Stimulated activated CD4-positive, alpha-beta T cell treated with anti-CD3 and anti-CD28 coated beads, Interleukin-12 subunit alpha, Interleukin-12 subunit beta, amount 100 ng/mL, for 48 hours (primary cell): Measurements from ENCODE around the gene CCDC69.
"Not testable (repeated sequence)": the region's sequence is repeated elsewhere in the genome, so short reads cannot be mapped to it uniquely, and the experiment has no call there.

Source experiments
- DNase-seq, 3 donors: peaks; one replicate each; pipeline ENCODE4 v3.0.0-alpha.2; 2020; ENCODE audit warnings: low read depth in 2 of 3, low spot score in 1 of 3

The CCDC69 gene

GRCh38 chr5:151222790-151223446 is 974 bp downstream of the CCDC69 start:
- peak in 1 of 3 donors; percentile 42 for DNase-seq

DNA sequence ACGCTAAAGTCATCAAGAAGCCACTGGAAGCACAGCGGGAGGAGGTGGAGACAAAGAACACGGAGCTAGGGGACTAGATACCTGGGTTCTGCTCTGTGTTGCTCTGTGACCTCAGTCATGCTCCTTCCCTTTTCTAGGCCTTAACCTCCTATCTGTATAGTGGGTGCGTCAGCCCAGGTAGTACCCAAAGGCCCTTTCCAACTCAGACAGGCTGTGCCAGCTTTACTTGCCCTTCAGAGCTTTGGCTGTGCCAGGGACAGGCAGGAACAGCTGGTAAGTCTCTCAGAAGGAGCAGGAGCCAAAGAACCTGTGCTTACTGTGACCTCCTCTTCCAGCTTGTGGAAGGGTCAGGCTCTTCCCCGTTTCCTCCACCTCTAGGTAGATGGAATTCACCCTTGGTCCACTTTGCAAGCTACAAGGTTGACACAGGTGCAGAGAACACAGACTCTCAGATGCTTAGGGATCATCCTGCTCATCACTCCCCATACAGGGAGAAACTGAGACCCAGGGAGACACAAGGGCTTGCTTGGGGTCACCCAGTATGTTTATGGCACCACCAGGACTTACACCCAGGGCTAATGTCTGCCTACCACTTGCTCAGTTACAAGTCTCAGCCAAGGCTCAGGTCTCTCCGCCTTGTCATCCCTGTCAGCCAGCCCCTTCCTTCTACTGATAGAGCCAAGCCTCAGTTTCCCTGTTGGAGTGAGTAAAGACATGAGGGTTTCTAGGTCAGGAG is 1.7 kb downstream of the CCDC69 start:
- no peak for DNase-seq

GRCh38 chr5:151221574-151221973 is 2.3 kb downstream of the CCDC69 start:
- DNase-seq: no peak

DNA sequence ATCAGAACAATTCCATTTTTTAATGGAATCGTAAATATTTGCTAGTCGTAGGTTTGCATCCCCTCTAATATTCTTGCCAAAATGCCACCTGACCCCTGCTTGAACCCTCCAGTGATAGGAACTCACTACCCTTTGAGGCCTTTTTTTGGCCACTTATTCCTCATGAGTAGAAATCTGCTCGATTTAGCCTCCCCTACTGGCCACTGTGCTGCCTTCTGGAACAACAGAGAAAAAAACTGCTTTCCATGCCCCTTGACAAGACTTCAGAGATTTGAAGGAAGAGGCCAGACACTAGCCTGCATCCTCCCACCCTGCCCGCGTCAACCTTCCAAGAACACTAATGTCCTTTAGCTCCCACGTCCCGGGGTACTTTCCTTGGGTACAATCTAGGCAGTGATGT is 4.1 kb downstream of the CCDC69 start:
- no peak for DNase-seq

- DNase-seq: no peak
These were observed 4.8 kb downstream of the CCDC69 start for GRCh38 chr5:151219138-151219537.

DNA sequence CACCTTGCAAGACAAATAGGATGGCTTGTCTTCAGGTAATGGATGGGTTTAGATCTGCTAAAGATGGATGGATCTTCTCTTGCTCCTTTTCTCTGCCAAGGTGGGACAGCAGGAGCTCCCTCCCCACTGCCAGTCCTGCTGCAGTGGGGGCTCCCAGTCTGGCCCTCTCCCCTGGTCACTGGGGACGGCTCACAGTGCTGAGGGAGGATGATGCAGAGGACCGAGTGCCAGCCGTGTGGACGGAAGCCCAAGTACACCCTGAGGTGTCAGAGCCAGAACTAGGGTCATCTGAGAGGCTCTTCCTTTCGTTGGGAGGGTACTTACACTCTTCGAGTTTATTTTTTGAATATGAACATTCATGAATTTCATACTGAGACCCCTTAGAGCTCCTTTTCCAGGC is 5.7 kb downstream of the CCDC69 start:
- no peak for DNase-seq

- no peak for DNase-seq
These were observed 7.1 kb downstream of the CCDC69 start for GRCh38 chr5:151216781-151217180.

- DNase-seq: no peak
These were observed 8.4 kb downstream of the CCDC69 start for GRCh38 chr5:151215546-151215880.

DNA sequence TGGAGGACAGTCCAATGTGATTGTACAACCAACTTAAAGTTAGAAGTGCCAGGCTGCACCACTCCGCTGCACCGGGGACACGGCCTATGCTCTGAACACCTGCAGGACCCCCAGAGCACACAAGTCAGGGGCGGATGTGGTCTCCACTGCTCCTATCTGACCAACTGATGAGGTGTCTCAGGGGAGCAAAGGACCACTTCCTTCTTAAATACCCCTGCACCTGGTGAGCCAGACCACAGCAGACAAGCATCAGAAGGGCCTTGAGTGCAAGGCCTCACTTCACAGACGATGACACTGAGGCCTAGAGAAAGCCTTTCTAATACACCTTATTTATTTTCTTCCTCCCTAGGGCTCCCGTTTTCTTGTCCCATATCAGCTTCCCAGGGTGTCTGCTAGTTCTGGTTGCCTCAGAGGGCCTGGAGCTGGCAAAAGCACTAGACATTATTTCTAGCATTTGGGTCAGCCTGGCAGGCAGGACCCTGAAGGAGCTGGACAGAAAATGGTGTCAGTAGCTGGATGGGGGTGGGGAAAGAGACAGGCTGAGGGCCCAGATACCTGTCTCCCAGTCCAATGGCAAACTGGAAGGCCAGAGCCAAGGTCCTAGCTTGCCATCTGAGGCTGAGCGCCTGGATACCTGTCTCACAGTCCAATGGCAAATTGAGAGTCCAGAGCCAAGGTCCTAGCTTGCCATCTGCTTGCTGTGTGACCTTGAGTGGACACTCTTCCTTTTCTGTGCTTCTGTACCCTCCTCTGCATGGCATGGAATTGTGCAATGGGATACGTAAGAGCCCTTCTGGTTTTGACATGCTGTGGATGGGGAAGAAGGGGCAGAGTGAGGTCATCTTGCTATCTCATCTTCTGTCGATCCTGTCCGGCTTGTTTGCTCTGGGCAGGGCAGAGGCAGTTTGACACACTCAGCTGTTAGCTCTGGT is 9.0 kb downstream of the CCDC69 start:
- no peak for DNase-seq

- peak; percentile 74 to 84 (median 80) for DNase-seq
These were observed 9.9 kb downstream of the CCDC69 start for GRCh38 chr5:151213803-151214613.

GRCh38 chr5:151212406-151212798 is 11.5 kb downstream of the CCDC69 start:
- DNase-seq: no peak

- no peak for DNase-seq
These were observed 15.4 kb downstream of the CCDC69 start for GRCh38 chr5:151208481-151208914.

DNA sequence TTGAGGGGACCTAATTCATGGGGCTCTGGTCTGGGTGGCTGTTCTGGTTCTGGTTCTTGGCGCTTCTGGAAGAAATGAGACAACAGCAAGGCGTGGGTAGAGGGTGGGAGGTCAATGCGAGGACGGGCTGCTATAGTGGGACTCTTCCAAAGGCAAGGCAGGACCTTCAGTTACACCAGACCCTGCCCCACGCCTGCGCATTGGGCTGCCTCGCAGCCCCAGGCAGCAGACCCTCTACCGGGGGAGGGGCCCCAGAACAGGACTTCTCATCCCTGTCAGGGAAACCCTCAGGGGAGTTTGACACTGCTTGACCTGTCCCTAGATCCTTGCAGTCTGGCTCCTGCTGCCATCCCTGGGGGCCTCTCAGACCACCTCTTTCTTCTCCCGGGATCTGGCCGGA is 18.5 kb downstream of the CCDC69 start:
- DNase-seq: no peak

DNA sequence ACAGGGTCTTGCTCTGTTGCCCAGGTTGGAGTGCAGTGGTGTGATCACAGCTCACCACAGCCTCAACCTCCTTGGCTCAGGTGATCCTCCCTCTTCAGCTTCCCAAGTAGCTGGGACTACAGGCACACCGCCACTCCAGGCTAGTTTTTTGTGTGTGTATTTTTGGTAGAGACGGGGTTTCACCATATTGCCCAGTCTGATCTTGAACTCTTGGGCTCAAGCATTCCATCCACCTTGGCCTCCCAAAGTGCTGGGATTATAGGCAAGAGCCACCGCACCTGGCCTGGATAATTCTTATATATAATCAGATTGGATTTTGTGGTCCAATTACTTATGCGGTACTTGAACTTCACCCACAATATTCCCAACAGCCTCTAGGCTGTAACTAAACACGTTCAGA is 19.8 kb downstream of the CCDC69 start:
- no peak for DNase-seq

DNA sequence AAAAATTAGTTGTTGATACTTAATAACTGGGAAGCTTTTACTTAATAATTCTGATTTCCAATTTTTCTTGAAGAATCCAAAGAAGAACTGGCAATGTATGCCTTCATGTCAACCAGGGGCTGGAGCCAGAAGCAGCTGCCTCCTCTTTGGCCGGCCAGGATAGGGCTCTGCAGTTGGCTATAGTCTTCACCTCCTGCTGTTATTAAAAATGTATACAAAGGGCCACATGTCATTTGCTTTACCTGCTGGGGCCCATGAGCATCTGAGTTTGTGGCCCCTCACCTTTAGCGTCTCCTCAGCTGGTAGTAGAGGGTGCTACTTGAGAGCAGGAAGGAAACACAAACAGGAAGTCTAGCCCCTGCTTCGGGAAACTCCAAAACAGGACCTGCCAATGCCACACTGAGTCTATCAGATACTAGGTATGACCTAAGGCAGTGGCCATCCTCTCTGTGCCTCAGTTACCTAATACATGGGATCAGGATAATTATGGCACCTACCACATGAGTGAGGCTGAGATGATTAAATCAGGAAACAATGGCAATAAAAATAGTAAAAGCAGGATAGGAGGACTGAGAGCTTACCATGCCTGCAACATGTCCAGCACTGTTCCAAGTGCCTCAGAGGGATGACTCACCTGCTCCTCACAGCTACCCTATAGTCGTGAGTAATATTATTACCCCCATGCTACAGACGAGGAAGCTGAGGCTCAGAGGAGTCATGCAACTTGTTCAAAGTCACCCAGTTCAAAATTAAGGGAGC is 21.3 kb downstream of the CCDC69 start:
- peak in 1 of 3 donors; percentile 40 for DNase-seq

DNA sequence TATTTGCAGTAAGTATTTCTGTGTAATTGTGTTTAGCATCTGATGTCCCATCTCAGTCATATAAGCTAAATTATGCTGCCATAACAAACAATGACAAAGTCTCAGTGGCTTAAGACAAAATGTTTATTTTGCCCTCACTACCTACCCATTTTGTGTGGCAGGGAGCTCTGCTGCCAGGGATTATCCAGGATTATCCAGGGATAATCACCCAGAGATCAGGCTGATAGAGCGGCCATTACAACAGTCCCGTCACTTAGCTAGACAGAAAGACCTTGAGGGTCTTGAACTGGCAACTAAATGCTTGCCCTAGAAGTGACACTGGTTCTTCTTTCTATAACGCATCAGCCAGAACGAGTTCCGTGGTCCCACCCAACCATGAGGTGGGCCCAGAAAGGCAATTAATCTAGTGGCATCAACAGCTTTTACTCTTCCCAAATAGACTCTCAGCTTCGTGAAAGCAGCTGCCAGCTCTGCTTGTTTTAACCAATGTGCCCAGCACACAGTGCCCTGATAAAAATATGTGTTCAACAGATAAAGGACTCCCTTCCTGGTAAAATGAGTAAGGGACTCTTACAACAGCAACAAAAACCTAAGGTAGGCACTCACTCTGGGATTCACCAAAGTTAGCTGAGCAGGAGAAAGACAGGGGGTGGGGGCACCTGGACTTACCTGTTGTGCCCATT is 22.8 kb downstream of the CCDC69 start:
- no peak for DNase-seq

GRCh38 chr5:151199581-151200185 is 24.2 kb downstream of the CCDC69 start:
- no peak for DNase-seq

GRCh38 chr5:151198861-151199260 is 25.0 kb downstream of the CCDC69 start:
- no peak for DNase-seq

GRCh38 chr5:151197291-151197600 is 26.6 kb downstream of the CCDC69 start:
- not testable (repeated sequence) for DNase-seq
